Right forelimb (tissue), 1 donor: ENCODE data around the gene CDC42BPA.
"Not testable (repeated sequence)": the region's sequence is repeated elsewhere in the genome, so short reads cannot be mapped to it uniquely, and the experiment has no call there.

Experiments
- DNase-seq: peaks from one replicate; pipeline ENCODE4 v3.0.0-alpha.2; 2018

CDC42BPA gene, protein sequence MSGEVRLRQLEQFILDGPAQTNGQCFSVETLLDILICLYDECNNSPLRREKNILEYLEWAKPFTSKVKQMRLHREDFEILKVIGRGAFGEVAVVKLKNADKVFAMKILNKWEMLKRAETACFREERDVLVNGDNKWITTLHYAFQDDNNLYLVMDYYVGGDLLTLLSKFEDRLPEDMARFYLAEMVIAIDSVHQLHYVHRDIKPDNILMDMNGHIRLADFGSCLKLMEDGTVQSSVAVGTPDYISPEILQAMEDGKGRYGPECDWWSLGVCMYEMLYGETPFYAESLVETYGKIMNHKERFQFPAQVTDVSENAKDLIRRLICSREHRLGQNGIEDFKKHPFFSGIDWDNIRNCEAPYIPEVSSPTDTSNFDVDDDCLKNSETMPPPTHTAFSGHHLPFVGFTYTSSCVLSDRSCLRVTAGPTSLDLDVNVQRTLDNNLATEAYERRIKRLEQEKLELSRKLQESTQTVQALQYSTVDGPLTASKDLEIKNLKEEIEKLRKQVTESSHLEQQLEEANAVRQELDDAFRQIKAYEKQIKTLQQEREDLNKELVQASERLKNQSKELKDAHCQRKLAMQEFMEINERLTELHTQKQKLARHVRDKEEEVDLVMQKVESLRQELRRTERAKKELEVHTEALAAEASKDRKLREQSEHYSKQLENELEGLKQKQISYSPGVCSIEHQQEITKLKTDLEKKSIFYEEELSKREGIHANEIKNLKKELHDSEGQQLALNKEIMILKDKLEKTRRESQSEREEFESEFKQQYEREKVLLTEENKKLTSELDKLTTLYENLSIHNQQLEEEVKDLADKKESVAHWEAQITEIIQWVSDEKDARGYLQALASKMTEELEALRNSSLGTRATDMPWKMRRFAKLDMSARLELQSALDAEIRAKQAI (N-terminal part only)

DNA sequence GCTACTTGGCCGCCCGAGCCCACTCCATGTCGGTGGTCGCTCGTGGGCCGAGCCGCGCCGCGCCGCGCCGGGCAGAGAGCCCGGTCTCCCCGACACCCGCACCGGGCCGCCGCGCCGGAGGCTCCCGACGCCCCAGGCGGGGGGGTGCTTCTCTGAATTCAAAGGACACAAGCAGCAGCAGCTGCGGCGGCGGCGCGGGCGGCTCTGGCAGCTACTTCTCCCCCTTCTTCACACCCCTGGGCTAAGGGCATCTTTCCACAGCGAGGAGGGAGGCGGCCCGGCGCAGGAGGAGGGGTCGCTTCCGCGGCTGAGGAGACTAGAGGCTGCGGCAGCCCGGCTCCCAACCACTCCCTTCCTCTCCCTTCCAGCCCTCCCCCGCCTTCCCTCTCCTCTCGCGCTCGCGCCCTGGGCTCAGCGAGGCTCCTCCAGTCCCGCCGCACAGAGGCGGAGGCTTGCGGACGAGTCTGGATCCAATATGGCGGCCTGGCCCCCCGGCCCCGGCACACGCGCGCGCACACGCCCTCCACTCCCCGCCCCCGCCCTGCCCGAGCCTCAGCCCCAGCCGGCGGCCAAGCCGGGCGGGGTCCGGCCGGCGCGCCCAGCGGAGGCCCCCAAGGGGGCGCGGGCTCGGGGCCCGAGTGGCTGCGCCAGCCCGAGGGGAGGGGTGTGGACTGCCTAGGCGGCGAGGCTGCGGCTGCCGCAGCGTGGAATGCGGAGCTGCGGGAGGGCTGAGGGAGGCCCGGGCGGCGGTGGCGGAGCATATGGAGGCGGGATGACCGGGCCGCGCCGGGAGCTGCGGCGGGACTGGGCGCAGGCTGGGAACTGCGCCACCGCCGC, at the start of gene CDC42BPA:
CDC42BPA (minus strand) TSS at position 477 of the 837 bp plus-strand sequence. CDS start 1,310 bp downstream, outside the sequence.
- DNase-seq, result peak; percentile 92

DNA sequence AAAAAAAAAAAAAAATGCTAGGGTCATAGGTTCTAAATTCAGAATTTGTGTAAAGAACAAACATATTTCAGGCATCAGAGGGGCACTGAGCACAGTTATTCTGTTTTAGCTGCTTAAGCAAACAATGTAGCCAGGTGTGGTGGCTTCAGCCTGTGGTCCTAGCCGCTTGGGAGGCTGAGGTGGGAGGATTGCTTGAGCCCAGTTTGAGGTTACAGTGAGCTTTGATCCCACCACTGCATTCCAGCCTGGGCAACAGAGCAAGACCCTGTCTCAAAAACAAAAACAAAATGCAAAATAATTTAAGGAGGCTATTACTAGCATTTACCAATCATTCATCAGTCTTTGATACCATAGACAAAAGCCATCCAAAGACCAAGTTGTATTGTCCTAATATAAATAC, 49.7 kb upstream of the CDC42BPA start:
- no peak for DNase-seq

DNA sequence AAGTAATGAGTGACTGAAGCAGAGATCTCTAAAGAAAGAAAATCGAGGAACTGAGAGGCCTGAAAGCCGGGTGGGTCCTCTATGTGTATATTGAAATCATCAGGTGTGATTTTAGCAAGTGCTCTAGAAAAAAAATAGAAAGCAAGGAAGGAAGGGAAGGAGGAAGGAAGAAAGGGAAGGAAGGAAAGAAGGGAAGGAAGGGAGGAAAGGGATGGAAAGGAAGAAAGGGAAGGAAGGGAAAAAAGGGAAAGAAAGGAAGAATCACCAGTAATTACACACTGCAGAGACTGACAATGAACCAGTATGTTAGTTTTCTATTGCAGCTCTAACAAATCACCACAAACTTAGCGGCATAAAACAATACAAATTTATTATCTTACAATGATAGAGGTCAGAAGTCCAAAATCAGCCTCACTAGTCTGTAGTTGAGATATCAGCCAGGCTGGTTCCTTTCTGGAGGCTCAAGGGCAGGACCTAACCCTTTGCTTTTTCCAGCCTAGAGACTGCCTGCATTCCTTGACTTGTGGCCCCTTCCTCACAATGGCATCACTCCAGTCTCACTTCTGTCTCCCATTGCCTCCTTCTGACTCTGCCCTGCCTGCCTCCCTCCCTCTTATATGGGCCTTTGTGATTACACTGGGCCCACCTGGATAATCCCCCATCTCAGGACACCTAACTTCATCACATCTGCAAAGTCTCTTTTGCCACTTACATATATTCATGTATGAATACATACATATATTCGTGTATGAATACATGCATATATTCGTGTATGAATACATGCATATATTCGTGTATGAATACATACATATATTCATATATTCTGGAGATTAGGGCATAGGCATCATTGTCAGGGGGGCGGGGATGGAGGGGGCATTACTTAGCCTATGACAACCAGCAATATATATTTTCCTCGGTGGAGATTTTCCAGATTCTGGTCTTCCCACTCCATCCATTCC, 47.5 kb upstream of the CDC42BPA start:
- DNase-seq, result no peak

DNA sequence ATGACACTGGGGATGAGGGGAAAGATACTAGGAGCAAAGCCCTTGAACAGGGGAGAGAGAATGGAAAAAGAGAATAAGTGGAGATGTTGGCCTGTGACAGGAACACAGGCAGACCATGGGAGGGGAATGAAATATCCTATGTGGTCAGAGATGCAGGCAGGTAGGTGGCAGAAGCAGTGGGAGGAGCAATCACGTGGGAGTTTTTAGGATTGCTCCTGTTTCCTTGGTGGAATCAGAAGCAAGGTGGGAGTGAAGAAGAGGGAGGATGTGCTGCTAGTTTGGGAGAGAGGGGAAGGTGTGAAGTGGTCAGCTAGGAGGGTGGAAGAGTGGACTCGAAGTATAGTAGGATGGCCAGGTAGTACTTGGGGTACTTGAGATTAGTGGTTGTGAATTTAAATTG, 46.4 kb upstream of the CDC42BPA start:
- DNase-seq, result no peak

DNA sequence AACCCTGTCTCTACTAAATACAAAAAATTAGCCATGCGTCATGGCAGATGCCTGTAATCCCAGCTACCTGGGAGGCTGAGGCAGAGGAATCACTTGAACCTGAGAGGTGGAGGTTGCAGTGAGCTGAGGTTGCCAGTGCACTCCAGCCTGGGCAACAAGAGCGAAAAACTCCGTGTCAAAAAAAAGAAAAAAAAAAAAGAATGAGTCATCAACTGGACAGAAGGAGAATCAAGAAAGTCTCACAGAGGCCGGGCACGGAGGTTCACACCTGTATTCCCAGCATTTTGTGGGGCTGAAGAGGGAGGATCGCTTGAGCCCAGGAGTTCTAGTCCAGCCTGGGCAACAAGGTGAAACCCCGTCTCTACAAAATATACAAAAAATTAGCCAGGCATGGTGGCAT, 45.5 kb upstream of the CDC42BPA start:
- DNase-seq, result no peak

DNA sequence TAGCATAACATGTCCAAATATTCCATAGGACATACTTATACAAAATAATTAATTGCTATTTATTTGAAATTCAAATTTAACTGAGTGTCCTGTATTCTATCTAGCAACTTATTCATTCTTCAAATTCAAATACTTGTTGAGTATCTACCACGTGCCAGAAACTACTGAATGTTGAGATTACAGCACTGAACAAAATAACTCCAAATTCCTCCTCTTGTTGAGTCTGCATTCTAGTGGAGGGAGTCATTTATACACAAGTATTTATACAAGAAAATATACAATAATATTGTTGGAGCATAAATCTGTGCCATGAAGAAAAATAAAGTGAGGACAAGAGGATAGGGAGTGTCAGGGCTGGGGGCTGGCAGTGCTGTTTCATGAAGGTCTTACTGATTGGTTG, 43.7 kb upstream of the CDC42BPA start:
- no peak for DNase-seq

DNA sequence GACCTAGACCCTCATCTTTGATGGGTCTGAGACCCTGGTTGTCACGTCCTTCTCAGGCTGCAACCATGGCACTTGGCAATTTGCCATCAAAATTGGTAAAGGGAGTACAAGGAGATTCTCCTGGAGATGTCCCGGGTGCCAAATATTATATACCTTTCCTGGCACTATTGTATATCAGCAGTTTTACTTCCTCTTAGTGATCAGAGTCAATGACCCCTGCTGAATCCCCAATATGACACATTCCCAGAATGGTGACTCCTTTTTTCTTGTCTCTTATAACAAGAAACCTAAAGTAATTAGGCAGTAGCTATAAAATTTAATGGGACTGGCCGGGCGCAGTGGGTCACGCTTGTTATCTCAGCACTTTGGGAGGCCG, 39.6 kb upstream of the CDC42BPA start:
- no peak for DNase-seq

DNA sequence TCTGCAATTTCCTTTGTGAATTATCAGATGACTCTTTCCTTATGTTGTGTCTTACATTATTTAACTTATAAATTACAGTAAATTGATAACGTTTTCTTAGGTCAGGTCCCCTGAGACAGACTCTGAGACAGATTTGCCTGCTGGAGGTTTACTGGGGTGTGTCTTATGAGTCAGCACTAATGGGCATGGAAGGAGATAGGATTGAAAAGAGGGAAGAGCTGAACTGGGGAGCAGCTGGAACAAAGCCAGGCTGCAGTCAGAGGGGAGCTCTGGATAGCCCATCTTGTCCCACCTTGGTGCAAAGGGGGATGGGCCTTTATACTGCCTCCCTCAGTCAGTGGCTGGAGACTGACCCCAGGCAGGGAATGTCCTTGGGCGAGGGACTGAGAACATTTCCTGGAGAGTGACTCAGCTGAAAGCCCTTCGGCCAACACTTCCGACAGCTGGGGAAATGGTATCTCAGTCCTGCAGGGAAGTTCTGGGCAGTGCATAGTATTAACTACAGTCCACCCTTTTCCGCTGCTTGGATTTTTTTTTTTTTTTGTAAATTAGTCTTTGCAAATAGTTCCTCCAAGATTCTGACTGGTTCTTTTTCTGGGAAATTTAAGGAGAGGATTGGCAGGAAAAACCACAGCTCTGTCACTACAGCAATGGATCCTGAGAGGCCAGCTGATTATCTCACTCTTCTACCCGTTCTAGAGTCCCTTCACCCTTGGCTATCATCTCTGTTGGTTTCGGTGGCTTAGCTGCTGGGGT, 39.1 kb upstream of the CDC42BPA start:
- peak; percentile 61 for DNase-seq

DNA sequence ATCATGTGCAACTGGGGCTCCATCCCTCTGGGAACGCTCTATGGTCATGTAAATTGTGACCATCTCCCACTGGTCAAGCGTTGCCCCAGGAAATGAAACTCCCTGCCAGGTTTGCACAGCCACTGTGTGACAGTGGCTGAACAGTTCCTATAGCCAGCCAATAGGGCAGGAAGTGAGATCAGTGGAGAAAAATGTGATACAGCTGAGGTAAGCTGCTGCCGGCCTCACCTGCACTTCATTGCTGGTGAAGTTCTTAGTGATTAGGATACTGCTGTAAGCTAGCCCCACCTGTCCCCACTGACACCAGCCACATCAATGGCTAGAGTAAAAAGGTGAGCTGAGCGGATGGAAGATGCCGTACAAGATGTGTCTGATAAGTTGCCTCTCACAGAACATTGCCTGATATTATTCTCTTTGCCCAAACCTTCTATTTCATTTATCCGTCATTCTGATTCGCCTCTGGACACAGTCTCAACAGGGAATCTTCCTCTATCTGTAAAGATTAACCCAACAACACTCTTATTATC, 38.4 kb upstream of the CDC42BPA start:
- no peak for DNase-seq

DNA sequence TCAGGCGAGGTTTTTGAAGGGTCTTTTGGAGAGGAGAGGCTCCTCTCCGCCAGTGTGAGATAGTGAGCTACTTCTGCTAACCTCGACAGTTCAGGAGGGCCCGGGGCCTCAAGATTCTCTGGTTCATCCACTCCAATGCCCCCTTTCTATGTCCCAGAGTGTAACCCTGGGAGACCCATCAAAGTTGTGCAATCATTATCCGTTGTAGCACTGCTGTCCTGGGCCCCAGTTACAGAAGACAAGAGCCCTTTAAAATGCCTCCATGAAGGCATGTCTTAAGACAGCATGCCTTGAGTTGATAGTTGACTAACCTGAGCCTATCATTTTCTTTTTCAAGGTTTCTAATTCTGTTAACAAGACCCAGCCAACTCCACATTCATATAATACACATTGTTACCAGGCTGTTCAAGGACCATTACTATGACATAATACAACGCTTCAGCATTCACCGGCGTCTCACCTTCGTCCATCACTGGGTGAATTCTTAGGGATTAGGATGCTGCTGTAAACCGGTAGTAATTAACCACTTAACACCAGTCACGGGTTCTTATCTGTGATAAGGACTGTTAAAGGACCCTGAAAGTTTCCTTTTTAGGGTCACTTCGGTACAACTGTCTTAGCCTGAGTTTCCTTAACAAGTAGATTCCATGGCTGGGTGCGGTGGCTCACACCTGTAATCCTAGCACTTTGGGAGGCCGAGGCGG, 37.4 kb upstream of the CDC42BPA start:
- DNase-seq, result no peak

DNA sequence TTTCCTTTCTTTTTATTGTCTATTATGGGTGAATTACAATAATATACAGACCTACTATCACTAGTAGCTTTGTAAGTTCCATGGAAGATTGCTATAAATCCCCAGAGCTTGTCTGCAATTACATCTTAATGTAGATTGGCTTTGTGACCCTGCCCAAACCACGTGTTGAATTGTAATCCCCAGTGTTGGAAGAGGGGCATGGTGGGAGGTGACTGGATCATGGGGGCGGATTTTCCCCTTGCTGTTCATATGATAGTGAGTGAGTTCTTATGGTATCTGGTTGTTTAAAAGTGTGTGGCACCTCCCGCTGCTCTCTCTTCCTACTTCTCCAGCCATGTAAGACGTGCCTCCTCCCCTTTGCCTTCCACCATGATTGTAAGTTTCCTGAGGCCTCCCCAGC, 34.9 kb upstream of the CDC42BPA start:
- DNase-seq, result no peak

DNA sequence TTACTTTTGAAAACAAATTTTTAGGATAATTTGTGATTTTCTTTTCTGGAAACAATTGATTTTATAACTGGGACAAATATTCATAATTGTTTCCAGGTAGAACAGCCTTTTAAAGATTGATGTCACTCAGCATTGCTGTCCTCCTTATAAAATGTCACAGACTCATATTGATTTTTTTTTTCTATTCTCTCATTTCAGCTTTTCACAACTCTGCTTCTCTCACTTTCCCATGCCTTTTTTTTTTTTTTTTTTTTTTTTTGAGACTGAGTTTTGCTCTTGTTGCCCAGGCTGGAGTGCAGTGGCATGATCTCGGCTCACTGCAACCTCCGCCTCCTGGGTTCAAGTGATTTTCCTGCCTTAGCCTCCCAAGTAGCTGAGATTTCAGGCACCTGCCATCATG, 33.9 kb upstream of the CDC42BPA start:
- not testable (repeated sequence) for DNase-seq

DNA sequence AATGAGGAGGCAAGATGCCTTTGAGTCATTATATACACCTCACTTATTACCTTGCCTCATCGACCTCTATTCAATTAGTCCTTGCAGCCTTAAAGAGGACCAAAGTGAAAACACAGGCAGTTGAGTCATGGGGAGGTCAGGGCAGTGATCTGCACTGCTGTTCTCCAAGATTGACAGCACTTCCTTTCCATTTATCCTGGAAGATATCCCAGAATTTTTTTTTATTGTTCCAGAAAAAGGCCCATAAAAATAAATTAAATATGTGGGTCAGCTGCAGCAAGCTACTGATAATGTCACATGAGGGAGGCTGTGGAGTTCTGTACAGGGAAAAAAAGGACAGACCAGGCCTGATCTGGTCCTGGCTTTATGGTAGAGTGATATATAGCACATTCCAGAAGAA, 33.2 kb upstream of the CDC42BPA start:
- DNase-seq, result no peak

DNA sequence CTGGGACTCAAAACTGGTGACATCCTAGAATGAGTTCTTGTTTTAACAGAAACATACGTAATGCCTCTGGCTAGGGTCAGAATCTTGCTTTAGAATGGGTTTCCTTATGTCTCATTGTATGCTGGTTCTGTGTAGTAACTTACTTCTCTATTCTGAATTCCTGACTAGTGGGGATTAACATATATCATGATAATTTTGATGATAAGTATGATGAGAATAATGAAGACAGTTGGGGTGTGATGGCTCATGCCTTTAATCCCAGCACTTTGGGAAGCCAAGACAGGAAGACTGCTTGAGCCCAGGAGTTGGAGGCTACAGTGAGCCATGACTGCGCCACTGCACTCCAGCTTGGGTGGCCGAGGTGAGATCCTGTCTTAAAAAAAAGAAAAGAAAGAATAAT, 31.7 kb upstream of the CDC42BPA start:
- no peak for DNase-seq

DNA sequence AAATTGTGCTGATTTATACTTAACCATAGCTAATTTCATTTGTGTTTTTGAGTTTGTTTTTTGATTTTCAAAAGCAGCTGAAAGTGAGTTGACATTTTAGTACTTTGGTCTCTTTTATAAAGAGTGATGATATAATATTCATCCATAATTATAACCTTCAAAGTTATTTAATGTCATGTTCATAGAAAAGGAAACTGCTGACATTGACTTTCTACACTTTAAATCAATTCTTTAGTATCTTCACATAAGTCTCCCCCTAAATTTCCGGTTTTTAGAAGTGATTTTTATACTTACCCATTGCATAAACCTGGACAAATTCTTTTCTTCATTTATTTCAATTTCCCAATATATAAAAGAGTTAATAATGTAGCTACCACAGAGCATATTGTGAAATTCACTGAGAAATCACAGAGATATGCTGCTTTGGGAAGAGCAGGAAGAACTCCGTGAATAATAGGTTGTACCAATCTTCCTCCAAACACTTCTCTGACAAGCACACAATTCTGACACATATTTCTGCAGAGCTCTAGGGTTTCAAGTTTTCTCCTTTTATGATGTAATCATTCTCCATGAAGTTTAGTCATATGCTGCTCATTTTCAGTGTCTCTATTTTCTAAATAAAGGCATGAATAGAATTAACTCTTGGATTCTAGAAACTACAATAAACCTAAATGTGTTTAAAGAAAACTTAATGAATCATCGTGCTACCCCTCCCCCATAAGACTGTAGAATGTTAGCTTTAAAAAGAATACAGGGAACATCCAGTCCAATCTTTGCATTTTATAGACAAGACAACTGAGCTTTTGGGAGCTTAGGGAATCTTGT, 25.6 kb upstream of the CDC42BPA start:
- no peak for DNase-seq

DNA sequence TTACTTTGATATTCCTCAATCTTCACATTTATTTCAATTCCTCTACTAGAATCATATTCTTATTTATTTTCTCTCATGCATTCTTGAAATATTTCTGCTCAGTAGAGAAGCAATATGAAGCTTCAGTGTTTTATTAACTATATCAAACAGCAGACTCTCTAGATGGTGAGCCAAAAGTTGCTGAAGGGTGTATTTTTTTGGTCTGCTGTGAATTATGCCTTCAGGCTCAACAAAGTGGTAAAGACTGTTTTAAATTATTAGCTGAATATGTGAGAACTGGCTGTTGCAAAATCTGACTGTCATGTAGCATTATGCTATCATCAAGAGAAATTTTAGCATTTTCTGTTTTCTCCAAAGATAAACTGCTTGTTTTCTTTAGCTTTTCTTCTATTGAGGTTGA, 24.9 kb upstream of the CDC42BPA start:
- DNase-seq, result no peak

DNA sequence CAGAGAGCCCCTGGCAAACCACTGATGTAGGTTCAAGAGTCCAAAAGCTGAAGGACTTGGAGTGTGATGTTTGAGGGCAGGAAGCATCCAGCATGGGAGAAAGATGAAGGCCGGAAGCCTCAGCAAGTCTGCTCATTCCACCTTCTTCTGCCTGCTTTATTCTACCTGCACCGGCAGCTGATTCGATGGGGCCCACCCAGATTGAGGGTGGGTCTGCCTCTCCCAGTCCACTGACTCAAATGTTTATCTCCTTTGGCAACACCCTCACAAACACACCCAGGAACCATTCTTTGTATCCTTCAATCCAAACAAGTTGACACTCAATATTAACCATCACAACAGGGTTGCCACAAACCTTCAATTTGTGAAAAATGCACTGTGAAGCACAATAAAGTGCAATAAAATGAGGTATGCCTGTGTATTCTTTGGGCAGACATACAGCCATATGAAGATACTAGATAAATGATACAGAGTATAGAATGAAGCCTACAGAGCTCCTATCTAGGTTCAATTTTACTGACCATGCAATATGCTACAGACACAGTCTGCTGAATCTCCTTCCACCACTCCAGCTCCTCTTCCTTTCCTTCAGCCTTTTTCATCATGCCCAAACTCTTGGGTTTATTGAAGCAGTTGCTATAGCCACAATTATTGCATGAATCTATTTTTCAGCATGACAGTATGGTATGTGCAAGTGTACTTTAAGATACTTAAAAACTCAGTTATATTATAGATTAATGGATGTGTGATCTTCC, 24.0 kb upstream of the CDC42BPA start:
- no peak for DNase-seq

DNA sequence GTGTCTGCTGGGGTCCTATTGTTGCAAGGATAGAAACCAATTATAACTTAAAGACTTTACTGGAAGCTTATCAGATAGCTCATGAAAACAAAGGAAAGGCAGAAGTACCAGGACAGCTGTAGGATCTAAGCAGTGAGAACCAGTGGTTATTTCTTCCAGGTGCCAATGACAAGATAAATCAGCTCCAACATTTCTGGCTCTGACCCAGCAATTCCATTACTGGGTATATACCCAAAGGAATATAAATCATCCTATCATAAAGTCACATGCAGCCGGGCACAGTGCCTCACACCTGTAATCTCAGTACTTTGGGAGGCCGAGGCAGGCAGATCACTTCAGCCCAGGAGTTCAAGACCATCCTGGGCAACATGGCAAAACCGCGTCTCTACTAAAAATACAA, 17.8 kb upstream of the CDC42BPA start:
- not testable (repeated sequence) for DNase-seq
